BLaER1 (cell line): ENCODE data around the gene NEU4.
A peak's percentile ranks its signal among the peaks of the same experiment; 100 is the strongest.
"Not testable (repeated sequence)": the region's sequence is repeated elsewhere in the genome, so short reads cannot be mapped to it uniquely, and the experiment has no call there.

Experiments
- H3K27ac ChIP-seq: shearing (Covaris generic); formaldehyde crosslinking; 2 replicates; pipeline ENCODE4 v1.8.1; 2022
- H3K27me3 ChIP-seq: shearing (Covaris generic); formaldehyde crosslinking; 2 replicates; pipeline ENCODE4 v1.8.1; 2022
- H3K36me3 ChIP-seq: shearing (Covaris generic); formaldehyde crosslinking; 2 replicates; pipeline ENCODE4 v1.8.1; 2022
- H3K4me1 ChIP-seq: shearing (Covaris generic); formaldehyde crosslinking; 2 replicates; pipeline ENCODE4 v1.8.1; 2022
- H3K4me2 ChIP-seq: shearing (Covaris generic); formaldehyde crosslinking; 2 replicates; pipeline ENCODE4 v1.8.1; 2022
- H3K4me3 ChIP-seq: shearing (Covaris generic); formaldehyde crosslinking; 2 replicates; pipeline ENCODE4 v1.8.1; 2022
- H3K9ac ChIP-seq: shearing (Covaris generic); formaldehyde crosslinking; 2 replicates; pipeline ENCODE4 v1.8.1; 2022
- H3K9me3 ChIP-seq: shearing (Covaris generic); formaldehyde crosslinking; 2 replicates; pipeline ENCODE4 v1.8.1; 2022
- H4K20me1 ChIP-seq: shearing (Covaris generic); formaldehyde crosslinking; 2 replicates; pipeline ENCODE4 v1.8.1; 2022
- Cebpa-rat ChIP-seq: shearing (Covaris generic); IDR thresholded peaks from 2 replicates; pipeline ENCODE4 v1.8.1; 2022

The NEU4 gene

DNA sequence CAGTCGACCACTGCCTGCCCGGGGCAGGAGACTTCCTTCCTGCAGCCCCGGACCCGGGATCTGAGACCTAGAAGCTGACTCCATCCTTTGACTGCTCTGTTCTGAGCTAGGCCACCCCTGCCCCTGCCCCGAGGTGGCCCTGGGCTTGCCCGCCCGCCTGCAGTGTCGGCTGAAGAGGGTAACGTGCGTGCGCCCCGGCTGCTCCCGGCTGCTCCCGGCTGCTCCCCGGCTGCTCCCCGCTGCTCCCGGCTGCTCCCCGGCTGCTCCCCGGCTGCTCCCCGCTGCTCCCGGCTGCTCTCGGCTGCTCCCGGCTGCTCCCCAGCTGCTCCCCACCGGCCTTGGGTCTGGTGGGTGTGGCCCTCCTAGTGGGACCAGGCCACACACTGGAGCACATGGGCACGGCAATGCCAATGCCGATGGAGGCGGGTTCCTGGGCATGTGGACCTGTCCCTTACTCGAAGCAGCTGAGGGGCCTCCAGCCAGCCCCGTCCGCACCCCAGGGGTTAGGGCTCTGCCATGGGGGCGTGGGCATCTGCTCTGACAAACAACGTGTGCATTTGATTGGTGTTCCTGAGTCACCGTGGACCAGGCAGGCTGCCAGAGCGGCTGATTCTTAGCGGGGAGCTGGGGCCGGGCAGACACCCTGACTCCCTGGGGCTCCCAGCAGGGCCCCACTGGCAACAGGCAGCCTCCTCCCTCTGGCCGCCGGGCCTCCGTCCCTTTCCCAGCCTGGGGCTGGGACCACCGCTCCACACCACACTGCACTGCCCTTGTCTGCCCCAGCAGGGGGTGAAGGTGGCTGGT lies 34.4 kb upstream of the NEU4 start:
- Histone ChIP-seq H3K9ac (peak overlapping the region; percentile 47), H3K4me1 (peaks cover 84% of the 10 kb centered on the region), H4K20me1 (no peaks in the 10 kb centered on the region), H3K27ac (peak overlapping the region; percentile 89), H3K4me2 (peak overlapping the region; percentile 92), H3K27me3 (no peaks in the 10 kb centered on the region), H3K36me3 (no peaks in the 10 kb centered on the region), H3K4me3 (no peak overlapping the region; the same call in 1 of the 2 replicates), H3K9me3 (0 out of 2 replicates have a peak, but pooled peaks cover 3% of the 10 kb centered on the region)
- TF ChIP-seq Cebpa-rat, result no peak

DNA sequence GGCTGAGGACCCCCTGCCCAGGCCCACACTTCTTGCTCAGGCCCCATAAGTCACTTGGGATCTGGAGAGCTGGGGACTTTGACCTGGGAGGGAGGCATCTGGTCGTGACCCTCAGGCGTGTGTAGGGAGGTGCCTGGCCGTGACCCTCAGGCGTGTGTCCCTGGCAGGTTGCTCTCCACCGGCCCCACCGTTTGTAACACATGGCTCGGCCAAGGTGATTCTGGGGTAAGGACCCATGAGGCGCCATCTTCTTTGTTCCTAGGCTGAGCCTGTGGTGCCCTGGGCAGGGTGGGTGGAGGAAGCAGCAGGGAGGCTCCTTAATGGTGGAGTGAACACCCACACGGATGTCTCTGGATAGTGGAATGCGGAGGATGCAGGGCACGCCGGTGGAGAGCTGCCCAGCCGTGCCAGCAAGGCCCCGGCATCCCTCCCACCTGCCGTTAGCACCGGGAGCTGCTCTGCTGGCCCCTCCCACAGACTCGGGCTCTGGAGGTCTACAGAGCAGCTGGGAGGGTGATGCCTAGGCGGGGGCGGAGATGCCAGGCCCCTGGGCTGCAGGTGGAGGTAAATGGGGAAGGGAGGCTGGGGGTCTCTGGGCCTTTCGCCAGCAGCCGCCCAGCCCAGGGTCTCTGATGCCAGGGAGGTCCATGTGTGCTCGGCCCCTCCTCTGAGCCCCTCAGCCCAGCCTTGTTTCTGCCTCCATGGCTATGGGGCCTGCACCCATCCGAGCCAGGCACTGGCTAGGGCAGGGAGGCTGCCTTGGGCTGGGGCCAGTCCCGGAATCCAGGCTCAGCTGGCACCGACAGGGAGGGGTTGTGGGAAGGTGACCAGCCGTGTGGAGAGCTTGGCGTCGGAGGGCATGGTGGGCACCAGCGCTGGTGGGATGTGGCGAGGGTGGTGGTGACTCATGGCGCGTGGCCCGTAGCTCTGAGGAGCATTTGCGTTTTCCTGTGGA lies 33.5 kb upstream of the NEU4 start:
- peaks cover 75% of the 10 kb centered on the region for H3K4me1 ChIP-seq

DNA sequence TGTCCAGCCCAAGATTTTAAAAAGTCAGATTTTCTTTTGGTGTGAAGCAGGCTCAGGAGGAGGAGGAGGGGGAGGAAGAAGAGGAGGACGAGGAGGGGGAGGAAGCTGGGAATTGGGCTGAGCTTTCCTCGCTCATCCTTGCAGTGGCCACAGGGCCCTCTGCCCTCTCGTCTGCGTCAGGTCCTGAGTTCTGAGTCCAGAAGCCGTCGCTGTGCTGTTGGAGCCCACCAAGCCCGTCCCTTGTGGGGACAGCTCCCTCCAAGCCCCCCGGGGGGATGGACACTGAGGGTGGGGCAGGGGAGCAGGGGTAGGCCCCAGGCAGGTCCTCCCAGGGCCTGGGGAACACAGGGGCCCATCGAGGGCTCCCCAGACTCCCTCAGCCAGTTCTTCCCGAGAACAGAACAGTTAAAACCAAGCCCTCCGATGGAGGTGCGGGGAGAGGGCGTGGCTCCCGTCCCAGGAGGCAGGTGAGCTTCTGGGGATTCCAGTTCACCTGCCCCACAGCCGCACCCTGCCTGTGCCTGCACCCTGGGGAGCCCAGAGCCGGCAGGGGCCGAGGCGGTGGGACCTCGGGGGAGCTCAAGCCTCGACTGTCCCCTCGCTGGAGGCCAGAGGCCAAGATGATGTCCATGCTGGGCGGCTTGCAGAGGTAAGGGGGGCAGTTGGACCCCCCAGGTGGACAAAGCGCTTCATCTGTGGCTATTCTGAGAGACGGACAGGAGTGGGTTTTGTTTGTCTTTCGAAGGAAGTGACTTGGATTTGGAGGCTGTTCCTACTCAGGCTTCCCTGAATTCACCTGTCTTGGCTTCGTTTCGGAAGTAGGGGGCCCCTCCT lies 32.4 kb upstream of the NEU4 start, which contains the start of gene GAL3ST2:
Gene GAL3ST2 (plus strand): TSS at position 487 of the 834 bp plus-strand sequence. CDS start 134 bp downstream, at position 621.
- H3K4me3 ChIP-seq, result no peak within 1 kb of the TSS
- H3K9ac ChIP-seq, result peak within 1 kb of the TSS; percentile 39; the same call in 1 of the 2 replicates
- peak within 1 kb of the TSS; percentile 89 for H3K27ac ChIP-seq
- H3K9me3 ChIP-seq, result peaks cover 21% of the 10 kb centered on the region
- H3K4me2 ChIP-seq, result peak within 1 kb of the TSS; percentile 92
- TF ChIP-seq Cebpa-rat, result no peak
- peaks cover 65% of the 10 kb centered on the region for H3K4me1 ChIP-seq
- no peaks in the 10 kb centered on the region for H3K36me3 ChIP-seq
- H4K20me1 ChIP-seq, result no peaks in the 10 kb centered on the region
- H3K27me3 ChIP-seq, result no peaks in the 10 kb centered on the region

More for the DNA sequence above, 33.5 kb upstream of the NEU4 start:
- no peak for TF ChIP-seq Cebpa-rat
- H3K27me3 ChIP-seq, result no peaks in the 10 kb centered on the region
- no peaks in the 10 kb centered on the region for H3K36me3 ChIP-seq
- H4K20me1 ChIP-seq, result no peaks in the 10 kb centered on the region
- peak overlapping the region; percentile 89 for H3K27ac ChIP-seq
- H3K9me3 ChIP-seq, result peaks cover 11% of the 10 kb centered on the region
- H3K9ac ChIP-seq, result no peak overlapping the region
- H3K4me2 ChIP-seq, result peak overlapping the region; percentile 92
- H3K4me3 ChIP-seq, result no peak overlapping the region

DNA sequence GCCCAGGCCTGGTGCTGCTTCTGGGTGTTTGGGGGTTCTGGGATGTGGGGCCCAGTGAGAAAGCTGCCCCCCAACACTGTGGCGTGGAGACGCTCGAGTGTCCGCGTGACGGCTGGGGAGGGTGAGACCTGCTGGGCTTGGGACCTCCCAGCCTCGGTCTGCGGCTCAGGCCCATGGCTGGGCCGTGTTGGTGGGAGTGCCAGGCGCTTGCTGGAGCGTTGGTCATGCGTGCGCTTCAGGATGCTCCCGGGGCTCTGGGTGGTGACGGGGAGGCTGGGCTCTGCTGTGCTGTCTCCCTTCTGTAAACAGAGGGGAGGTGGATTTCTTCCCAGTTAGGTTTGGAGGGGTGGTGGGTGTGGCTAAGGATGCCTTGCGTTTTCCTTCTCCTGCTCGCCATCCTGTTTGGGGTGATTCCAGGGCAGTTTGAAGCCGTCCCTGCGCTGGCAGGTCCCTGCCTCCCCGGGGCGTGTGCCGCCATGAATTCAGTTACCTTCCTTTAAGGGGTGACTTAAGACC lies 31.8 kb upstream of the NEU4 start:
- no peaks in the 10 kb centered on the region for H4K20me1 ChIP-seq
- peaks cover 28% of the 10 kb centered on the region for H3K9me3 ChIP-seq
- no peak overlapping the region for H3K4me3 ChIP-seq
- peak overlapping the region; percentile 34 for H3K4me2 ChIP-seq
- no peaks in the 10 kb centered on the region for H3K36me3 ChIP-seq
- H3K27ac ChIP-seq, result peak overlapping the region; percentile 52
- H3K9ac ChIP-seq, result peak overlapping the region; percentile 39; the same call in 1 of the 2 replicates
- H3K27me3 ChIP-seq, result no peaks in the 10 kb centered on the region
- TF ChIP-seq Cebpa-rat, result no peak
- H3K4me1 ChIP-seq, result peaks cover 58% of the 10 kb centered on the region

DNA sequence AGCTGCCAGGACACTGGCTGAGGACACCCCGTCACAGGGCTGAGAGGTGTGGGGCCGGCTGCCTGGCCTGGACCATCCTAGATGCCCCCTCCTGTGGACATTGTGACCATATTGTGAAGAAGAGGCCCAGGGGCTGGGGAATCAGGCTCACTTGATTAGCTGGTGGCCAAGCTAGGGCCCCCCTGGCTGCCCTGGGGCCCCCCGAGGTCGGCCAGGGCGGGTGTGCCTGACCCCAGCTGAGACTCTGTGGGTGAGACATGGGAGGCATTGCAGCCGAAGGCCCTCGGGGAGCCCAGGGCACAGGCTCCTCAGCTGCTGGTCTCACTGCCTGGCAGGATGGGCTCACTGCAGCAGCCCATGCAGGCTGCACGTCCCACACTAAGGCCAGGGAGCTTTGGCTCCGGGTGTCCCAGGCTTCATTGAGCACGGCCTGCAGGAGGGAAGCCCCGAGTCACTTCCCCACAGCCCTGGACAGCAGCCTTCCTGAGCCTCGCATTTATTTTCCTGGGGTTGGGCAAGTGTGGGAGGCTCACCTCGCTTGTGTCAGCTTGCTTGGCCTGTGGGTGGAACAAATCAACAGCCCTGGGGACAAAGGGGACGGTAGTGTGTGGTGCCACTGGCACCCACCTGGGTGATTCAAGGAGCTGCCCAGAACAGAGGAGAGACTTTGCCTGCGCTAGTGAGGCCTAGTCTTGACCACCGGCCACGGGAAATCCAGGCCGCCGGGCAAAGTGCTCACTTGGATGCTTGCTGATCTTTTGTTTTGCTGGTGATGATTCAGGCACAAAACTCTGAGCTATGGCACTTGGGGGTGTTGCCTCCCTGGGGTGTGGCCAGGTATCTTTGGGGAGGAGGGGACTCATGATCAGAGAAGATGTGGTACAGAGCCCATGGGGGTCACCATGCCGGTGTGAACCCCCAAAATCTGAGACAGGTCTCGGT lies 31.0 kb upstream of the NEU4 start:
- Histone ChIP-seq H3K9ac (peak overlapping the region; percentile 39; the same call in 1 of the 2 replicates), H3K9me3 (peaks cover 35% of the 10 kb centered on the region), H3K4me2 (peak overlapping the region; percentile 34), H3K27me3 (no peaks in the 10 kb centered on the region), H3K27ac (peak overlapping the region; percentile 52), H3K4me1 (peaks cover 51% of the 10 kb centered on the region), H4K20me1 (no peaks in the 10 kb centered on the region), H3K36me3 (no peaks in the 10 kb centered on the region; the same call in 1 of the 2 replicates), H3K4me3 (no peak overlapping the region)
- TF ChIP-seq Cebpa-rat, result no peak

DNA sequence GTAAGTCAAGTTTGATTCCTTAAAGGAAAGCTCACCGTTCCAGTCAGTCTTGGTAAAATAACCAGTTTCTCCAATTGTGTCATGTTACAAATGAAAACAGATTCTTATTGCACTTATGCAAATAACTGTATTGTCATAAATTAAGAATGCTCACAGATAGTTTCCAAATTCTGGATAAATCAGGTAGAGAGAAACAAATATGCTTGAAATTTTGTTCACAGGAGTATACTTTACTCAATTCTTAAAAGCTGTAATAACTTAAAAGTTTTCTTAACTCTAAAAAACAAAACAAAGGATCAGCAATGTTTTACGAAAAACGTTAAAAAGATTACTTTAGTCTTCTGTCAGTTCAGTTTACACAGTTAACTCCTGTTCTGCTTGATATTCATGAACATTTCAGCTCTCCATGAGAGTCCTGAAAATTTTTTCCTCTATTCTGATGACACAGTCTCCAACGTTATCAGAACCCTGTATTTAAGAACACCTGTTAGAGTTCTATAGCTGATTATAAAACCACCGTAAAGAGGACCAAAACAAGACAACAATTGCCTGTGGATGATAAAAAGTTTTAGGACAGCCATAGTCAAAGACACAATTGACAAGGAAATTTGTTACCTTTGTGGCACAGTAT lies 27.9 kb upstream of the NEU4 start:
- peaks cover 20% of the 10 kb centered on the region for H3K4me1 ChIP-seq
- H3K4me3 ChIP-seq, result no peak overlapping the region
- no peak for TF ChIP-seq Cebpa-rat

DNA sequence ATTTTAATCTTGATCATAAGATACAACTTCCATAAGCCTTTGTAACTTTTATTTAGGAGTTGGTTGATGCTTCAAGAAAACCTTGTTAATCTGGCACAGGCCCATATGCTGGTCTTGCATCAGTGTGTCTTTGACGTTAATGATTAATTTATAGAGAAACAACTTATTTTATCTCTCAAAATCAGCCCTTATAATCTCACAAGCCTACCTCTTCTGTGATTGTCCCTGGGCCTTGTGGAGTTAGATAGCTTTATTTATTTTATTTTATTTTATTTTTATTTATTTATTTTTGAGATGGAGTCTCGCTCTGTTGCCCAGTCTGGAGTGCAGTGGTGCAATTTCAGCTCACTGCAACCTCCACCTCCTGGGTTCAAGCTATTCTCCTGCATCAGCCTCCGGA lies 26.9 kb upstream of the NEU4 start:
- not testable (repeated sequence) for H3K4me3 ChIP-seq, H3K9ac ChIP-seq, H3K36me3 ChIP-seq, H3K4me2 ChIP-seq, H3K27me3 ChIP-seq, H3K27ac ChIP-seq, H4K20me1 ChIP-seq
- Histone ChIP-seq H3K4me1 (peaks cover 14% of the 10 kb centered on the region), H3K9me3 (peaks cover 40% of the 10 kb centered on the region)

More for the DNA sequence above, 27.9 kb upstream of the NEU4 start:
- no peaks in the 10 kb centered on the region for H4K20me1 ChIP-seq
- peaks cover 40% of the 10 kb centered on the region for H3K9me3 ChIP-seq
- no peaks in the 10 kb centered on the region; the same call in 1 of the 2 replicates for H3K36me3 ChIP-seq
- no peaks in the 10 kb centered on the region for H3K27me3 ChIP-seq
- no peak overlapping the region for H3K9ac ChIP-seq
- no peak overlapping the region for H3K27ac ChIP-seq
- no peak overlapping the region for H3K4me2 ChIP-seq

DNA sequence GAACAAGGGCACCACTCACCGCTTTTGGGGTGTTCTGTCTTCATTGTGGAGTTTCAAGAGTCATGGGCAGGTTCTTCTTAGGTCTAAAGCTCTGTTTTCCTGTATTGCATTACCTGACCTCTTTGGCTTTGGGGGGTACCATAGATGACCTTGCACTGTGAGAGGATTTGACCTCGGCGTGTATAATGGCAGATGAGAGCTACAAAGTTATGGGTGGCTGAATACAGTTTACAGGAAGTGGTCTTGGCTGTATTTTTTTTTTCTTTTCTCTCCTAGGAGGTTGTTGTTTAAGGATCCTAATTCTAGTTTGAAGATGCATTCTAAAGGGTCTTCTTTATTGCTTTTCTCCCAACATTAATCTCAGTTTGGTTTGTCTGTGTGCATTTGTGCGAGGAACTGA lies 20.9 kb upstream of the NEU4 start:
- no peaks in the 10 kb centered on the region for H3K27me3 ChIP-seq
- no peaks in the 10 kb centered on the region for H3K36me3 ChIP-seq
- peak overlapping the region; percentile 78 for H3K4me2 ChIP-seq
- H3K4me1 ChIP-seq, result peaks cover 29% of the 10 kb centered on the region
- peak overlapping the region; percentile 65 for H3K27ac ChIP-seq
- no peak for TF ChIP-seq Cebpa-rat
- H3K9ac ChIP-seq, result peak overlapping the region; percentile 1; the same call in 1 of the 2 replicates
- no peaks in the 10 kb centered on the region for H4K20me1 ChIP-seq
- H3K9me3 ChIP-seq, result peaks cover 7% of the 10 kb centered on the region
- H3K4me3 ChIP-seq, result no peak overlapping the region
